HepG2 (cell line): Measurements from ENCODE around the gene AGFG1.

Source experiments
- BRCA1 ChIP-seq: sonication (generic); formaldehyde crosslinking; IDR thresholded peaks from 2 replicates; pipeline ENCODE4 v1.4.0; 2020; ENCODE audit warnings: missing genetic modification reagents
- CTCF ChIP-seq: sonication (generic); formaldehyde crosslinking; IDR thresholded peaks from 2 replicates; pipeline ENCODE4 v1.5.0; 2020; ENCODE audit warnings: mild to moderate bottlenecking, missing genetic modification reagents, moderate library complexity
- FOXK1 ChIP-seq: sonication (generic); formaldehyde crosslinking; IDR thresholded peaks from 2 replicates; pipeline ENCODE4 v1.4.0; 2020; ENCODE audit warnings: low read depth, missing genetic modification reagents, borderline replicate concordance
- HMGXB4 ChIP-seq, 2 experiments: sonication (generic) in 1 of 2; formaldehyde crosslinking in 1 of 2; IDR thresholded peaks; 2 replicates each; pipeline versions ENCODE4 v1.4.0 to v1.6.1; 2018 to 2020; ENCODE audit warnings: missing genetic modification reagents in 2 of 2, borderline replicate concordance in 1 of 2, low read depth in 1 of 2, mild to moderate bottlenecking in 1 of 2, missing biosample characterization in 1 of 2
- SRSF4 ChIP-seq: fragments of 200-400 bp; formaldehyde crosslinking; IDR thresholded peaks from one replicate; pipeline ENCODE4 v1.6.1; 2018; ENCODE audit warnings: mild to moderate bottlenecking, low read depth, low read length, moderate library complexity; ENCODE audit not compliant: poor library complexity, severe bottlenecking
- ZNF577 ChIP-seq: sonication (generic); formaldehyde crosslinking; IDR thresholded peaks from 2 replicates; pipeline ENCODE4 v1.4.0; 2020; ENCODE audit warnings: mild to moderate bottlenecking, low read depth, missing genetic modification reagents, borderline replicate concordance
- TF ChIP-seq, protein P1 (sequence below): sonication (generic); formaldehyde crosslinking; IDR thresholded peaks from 2 replicates; pipeline ENCODE4 v1.9.0; 2021; ENCODE audit warnings: missing genetic modification reagents, mild to moderate bottlenecking, borderline replicate concordance

GRCh38 chr2:227471412-227471811, 544 bp upstream of the AGFG1 start:
- TF ChIP-seq, protein P1, sequence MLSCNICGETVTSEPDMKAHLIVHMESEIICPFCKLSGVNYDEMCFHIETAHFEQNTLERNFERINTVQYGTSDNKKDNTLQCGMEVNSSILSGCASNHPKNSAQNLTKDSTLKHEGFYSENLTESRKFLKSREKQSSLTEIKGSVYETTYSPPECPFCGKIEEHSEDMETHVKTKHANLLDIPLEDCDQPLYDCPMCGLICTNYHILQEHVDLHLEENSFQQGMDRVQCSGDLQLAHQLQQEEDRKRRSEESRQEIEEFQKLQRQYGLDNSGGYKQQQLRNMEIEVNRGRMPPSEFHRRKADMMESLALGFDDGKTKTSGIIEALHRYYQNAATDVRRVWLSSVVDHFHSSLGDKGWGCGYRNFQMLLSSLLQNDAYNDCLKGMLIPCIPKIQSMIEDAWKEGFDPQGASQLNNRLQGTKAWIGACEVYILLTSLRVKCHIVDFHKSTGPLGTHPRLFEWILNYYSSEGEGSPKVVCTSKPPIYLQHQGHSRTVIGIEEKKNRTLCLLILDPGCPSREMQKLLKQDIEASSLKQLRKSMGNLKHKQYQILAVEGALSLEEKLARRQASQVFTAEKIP (CRISPR knock-in tag), result no peak
- TF ChIP-seq SRSF4, result no peak
- no peak for TF ChIP-seq CTCF (CRISPR knock-in tag)
- TF ChIP-seq HMGXB4 (CRISPR knock-in tag; IDR thresholded peaks at IDR 0.05; ENCODE audit: borderline replicate concordance in 1 of 2, low read depth in 1 of 2), result no peak
- TF ChIP-seq FOXK1 (CRISPR knock-in tag), result no peak
- no peak for TF ChIP-seq BRCA1
- no peak for TF ChIP-seq ZNF577
